Measurements from ENCODE around the gene RCAN2. TPM values are rescaled to one million over a fixed set of nuclear protein-coding genes. Genes with fewer than 3 reads are reported as not detected.

Gene RCAN2
- total and polyA plus RNA-seq, 2 experiments from 2014 or later, result 6.0 to 9.3 TPM

DNA sequence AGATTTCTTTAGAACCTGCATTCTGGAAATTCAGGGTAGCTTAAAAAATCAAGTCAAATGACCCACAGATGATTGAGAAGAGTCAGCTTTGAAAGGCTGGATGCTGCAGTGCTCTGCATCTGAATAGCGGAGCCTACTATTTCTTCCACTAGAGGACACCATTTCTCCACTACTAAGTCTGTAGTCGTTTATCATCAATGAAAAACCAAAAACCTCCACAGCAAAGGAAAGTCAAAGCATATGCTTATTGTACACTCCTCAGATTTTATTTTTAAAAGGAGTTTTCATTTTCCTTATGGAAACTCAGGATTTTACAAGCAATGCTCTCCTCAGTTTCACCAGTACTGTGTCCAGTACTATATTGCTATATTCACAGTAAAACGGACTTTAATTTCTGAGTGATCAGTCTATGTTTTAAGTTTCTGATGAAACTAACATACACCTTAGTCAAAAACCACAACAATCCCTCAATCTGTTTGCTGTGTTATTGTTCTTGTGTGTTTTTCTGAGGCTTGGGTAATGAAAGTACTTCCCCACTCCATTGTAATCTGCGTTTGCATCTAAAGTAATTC lies 269.9 kb downstream of the RCAN2 start:
- no peak overlapping the region for H2AFZ ChIP-seq
- no peaks in the 10 kb centered on the region for H3K36me3 Mint-ChIP-seq (ENCODE audit: low read depth)
- DNase-seq (ENCODE audit: low spot score) (peak; percentile 80), ATAC-seq (peak; percentile 87)
- no peaks in the 10 kb centered on the region for H3K9me3 Mint-ChIP-seq
- H3K4me1 ChIP-seq (ENCODE audit: insufficient read depth), result no peaks in the 10 kb centered on the region; the same call in 1 of the 2 replicates
- no peaks in the 10 kb centered on the region for H4K20me1 ChIP-seq (replicated peaks; ENCODE audit: insufficient read depth)
- H3K4me3 ChIP-seq, result no peak overlapping the region
- H3K9me2 ChIP-seq (ENCODE audit: insufficient read depth), result no peaks in the 10 kb centered on the region
- H3F3A ChIP-seq (replicated peaks; ENCODE audit: low read depth), result no peaks in the 10 kb centered on the region
- TF ChIP-seq ZNF114 (CRISPR knock-in tag; IDR thresholded peaks at IDR 0.05), result no peak
- TF ChIP-seq, protein P1, sequence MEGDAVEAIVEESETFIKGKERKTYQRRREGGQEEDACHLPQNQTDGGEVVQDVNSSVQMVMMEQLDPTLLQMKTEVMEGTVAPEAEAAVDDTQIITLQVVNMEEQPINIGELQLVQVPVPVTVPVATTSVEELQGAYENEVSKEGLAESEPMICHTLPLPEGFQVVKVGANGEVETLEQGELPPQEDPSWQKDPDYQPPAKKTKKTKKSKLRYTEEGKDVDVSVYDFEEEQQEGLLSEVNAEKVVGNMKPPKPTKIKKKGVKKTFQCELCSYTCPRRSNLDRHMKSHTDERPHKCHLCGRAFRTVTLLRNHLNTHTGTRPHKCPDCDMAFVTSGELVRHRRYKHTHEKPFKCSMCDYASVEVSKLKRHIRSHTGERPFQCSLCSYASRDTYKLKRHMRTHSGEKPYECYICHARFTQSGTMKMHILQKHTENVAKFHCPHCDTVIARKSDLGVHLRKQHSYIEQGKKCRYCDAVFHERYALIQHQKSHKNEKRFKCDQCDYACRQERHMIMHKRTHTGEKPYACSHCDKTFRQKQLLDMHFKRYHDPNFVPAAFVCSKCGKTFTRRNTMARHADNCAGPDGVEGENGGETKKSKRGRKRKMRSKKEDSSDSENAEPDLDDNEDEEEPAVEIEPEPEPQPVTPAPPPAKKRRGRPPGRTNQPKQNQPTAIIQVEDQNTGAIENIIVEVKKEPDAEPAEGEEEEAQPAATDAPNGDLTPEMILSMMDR (conservative IDR thresholded peaks at IDR 0.05; ENCODE audit: low read depth in 2 of 2), result peak; percentile 83 to 96
- no peaks in the 10 kb centered on the region for H3K79me2 ChIP-seq (replicated peaks; ENCODE audit: insufficient read depth)
- no peak overlapping the region for H3K27ac ChIP-seq (ENCODE audit: low read depth)
- no peak overlapping the region for H3K4me2 ChIP-seq
- H3K4me1 Mint-ChIP-seq, result peaks cover 11% of the 10 kb centered on the region
- no peak overlapping the region for H3K27ac Mint-ChIP-seq
- H3K27me3 Mint-ChIP-seq (ENCODE audit: insufficient read depth, low read depth, poor library complexity), result no peaks in the 10 kb centered on the region
- no peak overlapping the region for H3K4me3 Mint-ChIP-seq
- no peaks in the 10 kb centered on the region for H3K27me3 ChIP-seq (ENCODE audit: insufficient read depth)
- no peaks in the 10 kb centered on the region for H3K36me3 ChIP-seq (ENCODE audit: insufficient read depth)

DNA sequence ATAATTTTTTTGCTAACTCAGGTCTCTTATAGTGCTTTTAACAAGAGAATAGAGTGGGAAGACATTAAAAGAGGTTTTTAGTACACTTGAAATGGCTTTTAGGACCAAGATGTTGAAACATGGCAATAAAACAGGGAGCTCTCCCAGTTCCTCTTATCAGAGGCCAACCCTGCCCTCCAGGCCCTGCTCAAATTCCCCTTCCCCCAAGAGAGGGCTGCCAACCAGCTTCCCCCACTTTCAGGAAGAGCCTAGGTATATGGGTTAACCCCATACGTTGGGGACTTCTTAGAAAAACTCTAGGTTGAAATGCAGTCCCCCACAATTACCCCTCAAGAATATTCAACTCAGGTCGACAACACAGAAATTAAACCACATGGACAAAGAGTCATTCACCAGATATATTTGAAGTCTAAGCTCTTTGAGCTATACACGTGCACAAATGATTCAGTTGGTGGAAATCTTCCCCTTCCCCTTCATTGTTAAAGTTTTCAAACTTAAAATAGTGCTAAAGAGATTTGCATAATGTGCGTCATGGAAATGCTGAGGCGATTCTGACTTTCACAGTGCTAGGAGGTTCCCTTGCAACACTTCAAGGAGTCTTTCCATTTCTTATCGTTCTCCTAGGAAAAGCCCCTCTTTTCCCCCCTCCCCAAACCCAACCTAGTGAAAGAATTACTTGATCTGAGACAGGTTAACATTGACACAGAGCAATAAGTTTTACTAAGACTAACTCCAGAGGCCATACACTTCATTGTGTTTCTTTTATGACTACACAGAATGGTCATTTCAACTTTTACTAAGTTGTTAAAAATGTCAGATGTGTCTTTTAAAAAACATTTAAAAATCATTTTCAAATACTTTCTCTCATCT lies 270.7 kb downstream of the RCAN2 start:
- H3K4me1 Mint-ChIP-seq, result peaks cover 11% of the 10 kb centered on the region
- H3K4me3 Mint-ChIP-seq, result no peak overlapping the region
- no peaks in the 10 kb centered on the region for H3K27me3 Mint-ChIP-seq (ENCODE audit: insufficient read depth, low read depth, poor library complexity)
- ATAC-seq (no peak), DNase-seq (ENCODE audit: low spot score) (no peak)
- H3K36me3 ChIP-seq (ENCODE audit: insufficient read depth), result no peaks in the 10 kb centered on the region
- no peaks in the 10 kb centered on the region; the same call in 1 of the 2 replicates for H3K4me1 ChIP-seq (ENCODE audit: insufficient read depth)
- no peaks in the 10 kb centered on the region for H3K36me3 Mint-ChIP-seq (ENCODE audit: low read depth)
- H4K20me1 ChIP-seq (replicated peaks; ENCODE audit: insufficient read depth), result no peaks in the 10 kb centered on the region; the same call in 1 of the 2 replicates
- H3K4me2 ChIP-seq, result 0 out of 2 replicates have a peak overlapping the region, but pooled peaks have one; percentile 21
- H3K79me2 ChIP-seq (replicated peaks; ENCODE audit: insufficient read depth), result no peaks in the 10 kb centered on the region
- H2AFZ ChIP-seq, result 0 out of 2 replicates have a peak overlapping the region, but pooled peaks have one; percentile 24
- H3K27ac ChIP-seq (ENCODE audit: low read depth), result no peak overlapping the region
- no peak overlapping the region for H3K4me3 ChIP-seq
- no peak overlapping the region for H3K27ac Mint-ChIP-seq
- H3K27me3 ChIP-seq (ENCODE audit: insufficient read depth), result no peaks in the 10 kb centered on the region
- H3F3A ChIP-seq (replicated peaks; ENCODE audit: low read depth), result no peaks in the 10 kb centered on the region
- H3K9me3 Mint-ChIP-seq, result no peaks in the 10 kb centered on the region
- no peaks in the 10 kb centered on the region for H3K9me2 ChIP-seq (ENCODE audit: insufficient read depth)
- TF ChIP-seq, protein P2, sequence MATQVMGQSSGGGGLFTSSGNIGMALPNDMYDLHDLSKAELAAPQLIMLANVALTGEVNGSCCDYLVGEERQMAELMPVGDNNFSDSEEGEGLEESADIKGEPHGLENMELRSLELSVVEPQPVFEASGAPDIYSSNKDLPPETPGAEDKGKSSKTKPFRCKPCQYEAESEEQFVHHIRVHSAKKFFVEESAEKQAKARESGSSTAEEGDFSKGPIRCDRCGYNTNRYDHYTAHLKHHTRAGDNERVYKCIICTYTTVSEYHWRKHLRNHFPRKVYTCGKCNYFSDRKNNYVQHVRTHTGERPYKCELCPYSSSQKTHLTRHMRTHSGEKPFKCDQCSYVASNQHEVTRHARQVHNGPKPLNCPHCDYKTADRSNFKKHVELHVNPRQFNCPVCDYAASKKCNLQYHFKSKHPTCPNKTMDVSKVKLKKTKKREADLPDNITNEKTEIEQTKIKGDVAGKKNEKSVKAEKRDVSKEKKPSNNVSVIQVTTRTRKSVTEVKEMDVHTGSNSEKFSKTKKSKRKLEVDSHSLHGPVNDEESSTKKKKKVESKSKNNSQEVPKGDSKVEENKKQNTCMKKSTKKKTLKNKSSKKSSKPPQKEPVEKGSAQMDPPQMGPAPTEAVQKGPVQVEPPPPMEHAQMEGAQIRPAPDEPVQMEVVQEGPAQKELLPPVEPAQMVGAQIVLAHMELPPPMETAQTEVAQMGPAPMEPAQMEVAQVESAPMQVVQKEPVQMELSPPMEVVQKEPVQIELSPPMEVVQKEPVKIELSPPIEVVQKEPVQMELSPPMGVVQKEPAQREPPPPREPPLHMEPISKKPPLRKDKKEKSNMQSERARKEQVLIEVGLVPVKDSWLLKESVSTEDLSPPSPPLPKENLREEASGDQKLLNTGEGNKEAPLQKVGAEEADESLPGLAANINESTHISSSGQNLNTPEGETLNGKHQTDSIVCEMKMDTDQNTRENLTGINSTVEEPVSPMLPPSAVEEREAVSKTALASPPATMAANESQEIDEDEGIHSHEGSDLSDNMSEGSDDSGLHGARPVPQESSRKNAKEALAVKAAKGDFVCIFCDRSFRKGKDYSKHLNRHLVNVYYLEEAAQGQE (IDR thresholded peaks at IDR 0.05; ENCODE audit: unreplicated experiment), result no peak
- TF ChIP-seq CREB1 (CRISPR knock-in tag; IDR thresholded peaks at IDR 0.05; ENCODE audit: low read depth) (no peak), JUNB (IDR thresholded peaks at IDR 0.05; ENCODE audit: unreplicated experiment) (no peak), ZNF331 (CRISPR knock-in tag; IDR thresholded peaks at IDR 0.05; ENCODE audit: low read depth) (no peak), POLR2AphosphoS5 (IDR thresholded peaks at IDR 0.05; ENCODE audit: low read depth) (no peak), EZH2phosphoT487 (IDR thresholded peaks at IDR 0.05; ENCODE audit: unreplicated experiment) (no peak)
- TF ChIP-seq, protein P1 (conservative IDR thresholded peaks at IDR 0.05; ENCODE audit: low read depth in 2 of 2), result no peak
